Activated CD8-positive, alpha-beta T cell treated with anti-CD3 and anti-CD28 coated beads for 36 hours (primary cell): ENCODE data around the gene PTPRD. TPM values are rescaled to one million over a fixed set of nuclear protein-coding genes. Genes with fewer than 3 reads are reported as not detected.

Experiments
- ATAC-seq: fragments of 200-7000 bp; cut with Tn5 transposase; one replicate; pipeline ENCODE4 v1.10.0; 2021; ENCODE audit warnings: mild to moderate bottlenecking, moderate library complexity
- CTCF ChIA-PET: fragments of 350-600 bp; sonication (Branson Sonifier 250); formaldehyde crosslinking; loops from one replicate; lab custom pipeline; 2021; ENCODE audit warnings: antibody characterized with exemption; lab: Charles Lee
- POLR2A ChIA-PET: fragments of 350-600 bp; sonication (Branson Sonifier 250); formaldehyde crosslinking; loops from one replicate; lab custom pipeline; 2021; ENCODE audit warnings: antibody characterized with exemption; lab: Charles Lee
- DNase-seq: peaks from one replicate; pipeline ENCODE4 v3.0.0-alpha.2; 2020
- H3K27ac Mint-ChIP-seq: one replicate; pipeline ENCODE4 v1.8.0; 2021; ENCODE audit warnings: mild to moderate bottlenecking, mixed read lengths
- H3K27me3 Mint-ChIP-seq: one replicate; pipeline ENCODE4 v1.8.0; 2021; ENCODE audit warnings: mixed read lengths
- H3K36me3 Mint-ChIP-seq: one replicate; pipeline ENCODE4 v1.8.0; 2021; ENCODE audit warnings: low read depth, mixed read lengths
- H3K4me1 Mint-ChIP-seq: one replicate; pipeline ENCODE4 v1.8.0; 2021; ENCODE audit warnings: low read depth, mixed read lengths
- H3K4me3 Mint-ChIP-seq: one replicate; pipeline ENCODE4 v1.8.0; 2021; ENCODE audit warnings: mild to moderate bottlenecking, moderate library complexity, mixed read lengths
- H3K9me3 Mint-ChIP-seq: one replicate; pipeline ENCODE4 v1.8.0; 2021; ENCODE audit warnings: mixed read lengths
- CTCF ChIP-seq: fragments of 200-600 bp; IDR thresholded peaks from one replicate; pipeline ENCODE4 v1.8.0; 2022; ENCODE audit warnings: antibody characterized with exemption, mild to moderate bottlenecking
- intact Hi-C: fragments of 100-400 bp; cut with micrococcal nuclease; formaldehyde crosslinking; loops from one replicate; pipeline ENCODE4 v1.10.0; 2022
- total RNA-seq, 2 experiments: library from RNA; stranded (reverse); gene quantifications; one replicate each; pipeline ENCODE4 v1.2.3, GENCODE V29; 2021

The PTPRD gene
- total RNA-seq, 2 experiments from 2014 or later = not detected

GRCh38 chr9:8850914-8851313 lies 1761.9 kb downstream of the PTPRD start:
- Mint-ChIP-seq H3K4me3 (no peak overlapping the region), H3K27ac (no peak overlapping the region), H3K36me3 (no peaks in the 10 kb centered on the region), H3K27me3 (peaks cover 14% of the 10 kb centered on the region), H3K9me3 (no peaks in the 10 kb centered on the region), H3K4me1 (no peaks in the 10 kb centered on the region)
- DNase-seq (no peak), ATAC-seq (no peak)
- POLR2A ChIA-PET = no interaction called here
- CTCF ChIA-PET = no interaction called here
- intact Hi-C loops = no loop called here
- no peak for TF ChIP-seq CTCF

- no peak for TF ChIP-seq CTCF
- Mint-ChIP-seq H3K4me3 (no peak overlapping the region), H3K27ac (no peak overlapping the region), H3K9me3 (no peaks in the 10 kb centered on the region), H3K27me3 (no peaks in the 10 kb centered on the region), H3K4me1 (no peaks in the 10 kb centered on the region), H3K36me3 (no peaks in the 10 kb centered on the region)
- no peak for ATAC-seq
- DNase-seq = no peak
- intact Hi-C loops = no loop called here
- ChIA-PET POLR2A (no interaction called here), CTCF (no interaction called here)
These were observed 1767.0 kb downstream of the PTPRD start for GRCh38 chr9:8845808-8846207.

- ChIA-PET CTCF (interaction anchor here (1.2 kb wide), 1 partner anchor 17 kb away, joined by 3 read pairs; no protein-coding TSS in a partner anchor), POLR2A (no interaction called here)
- DNase-seq = no peak
- TF ChIP-seq CTCF = no peak
- H3K27me3 Mint-ChIP-seq = no peaks in the 10 kb centered on the region
- H3K4me3 Mint-ChIP-seq = no peak overlapping the region
- no peaks in the 10 kb centered on the region for H3K4me1 Mint-ChIP-seq
- no peak overlapping the region for H3K27ac Mint-ChIP-seq
- intact Hi-C loops = no loop called here
- ATAC-seq = no peak
- H3K36me3 Mint-ChIP-seq = no peaks in the 10 kb centered on the region
- H3K9me3 Mint-ChIP-seq = no peaks in the 10 kb centered on the region
These were observed 1767.4 kb downstream of the PTPRD start for GRCh38 chr9:8845376-8845775.

- no peak overlapping the region for H3K27ac Mint-ChIP-seq
- ATAC-seq (no peak), DNase-seq (no peak)
- H3K4me1 Mint-ChIP-seq = no peaks in the 10 kb centered on the region
- no peaks in the 10 kb centered on the region for H3K27me3 Mint-ChIP-seq
- H3K9me3 Mint-ChIP-seq = no peaks in the 10 kb centered on the region
- POLR2A ChIA-PET = no interaction called here
- H3K4me3 Mint-ChIP-seq = no peak overlapping the region
- CTCF ChIA-PET = interaction anchor here (1.2 kb wide), 1 partner anchor 17 kb away, joined by 3 read pairs; no protein-coding TSS in a partner anchor
- intact Hi-C loops = no loop called here
- no peak for TF ChIP-seq CTCF
- H3K36me3 Mint-ChIP-seq = no peaks in the 10 kb centered on the region
These were observed 1768.3 kb downstream of the PTPRD start for GRCh38 chr9:8844549-8844948.

- TF ChIP-seq CTCF = no peak
- DNase-seq (no peak), ATAC-seq (no peak)
- intact Hi-C loops = no loop called here
- H3K27me3 Mint-ChIP-seq = no peaks in the 10 kb centered on the region
- H3K36me3 Mint-ChIP-seq = no peaks in the 10 kb centered on the region
- no peaks in the 10 kb centered on the region for H3K9me3 Mint-ChIP-seq
- H3K4me3 Mint-ChIP-seq = no peak overlapping the region
- ChIA-PET POLR2A (no interaction called here), CTCF (no interaction called here)
- no peak overlapping the region for H3K27ac Mint-ChIP-seq
- no peaks in the 10 kb centered on the region for H3K4me1 Mint-ChIP-seq
These were observed 1770.2 kb downstream of the PTPRD start for GRCh38 chr9:8842402-8843193.
